Measurements from ENCODE around the gene ITLN2. TPM values are rescaled to one million over a fixed set of nuclear protein-coding genes. Genes with fewer than 3 reads are reported as not detected.

Gene ITLN2
- total RNA-seq, 5 donors from 2014 or later (not counting 1 experiment from before 2014, with no cell fraction given): not detected

- H3K9me3 ChIP-seq: no peaks in the 10 kb centered on the region
- no peak overlapping the region for H3K27ac ChIP-seq (ENCODE audit: low read length)
- POLR2A ChIA-PET: no interaction called here
- H3K4me3 ChIP-seq (ENCODE audit: control insufficient read depth in 1 of 2, extremely low read depth in 1 of 2, low read length in 1 of 2): no peak overlapping the region
- H3K27ac Mint-ChIP-seq: no peak overlapping the region
- no peak overlapping the region for H3K4me3 Mint-ChIP-seq
- no peaks in the 10 kb centered on the region for H3K36me3 ChIP-seq (ENCODE audit: control insufficient read depth in 2 of 2, extremely low read depth in 1 of 2, insufficient read depth in 1 of 2, low read length in 1 of 2)
- H3K27me3 ChIP-seq (replicated peaks in 1 of 2; ENCODE audit: control insufficient read depth in 2 of 2, extremely low read depth in 1 of 2, insufficient read depth in 2 of 2, low read length in 1 of 2): peaks cover 0 to 6% of the 10 kb centered on the region in 2 experiments
- peaks cover 7 to 8% of the 10 kb centered on the region in 2 donors for H3K27me3 Mint-ChIP-seq
- H3K36me3 Mint-ChIP-seq: no peaks in the 10 kb centered on the region
- CTCF ChIA-PET: no interaction called here
- no peaks in the 10 kb centered on the region for H3K4me1 ChIP-seq (ENCODE audit: control insufficient read depth in 1 of 2, extremely low read depth in 1 of 2, insufficient read depth in 2 of 2, low read length in 2 of 2)
- no peak for DNase-seq
- WGBS (ENCODE audit: insufficient coverage): 37% methylated on average over 6 of the region's 6 CpGs
- H3K4me1 Mint-ChIP-seq: no peaks in the 10 kb centered on the region
- no peaks in the 10 kb centered on the region for H3K9me3 Mint-ChIP-seq
- ATAC-seq (replicated peaks in 1 of 4): no peak
Observed at GRCh38 chr1:160971618-160972056, 17.0 kb upstream of the ITLN2 start.

GRCh38 chr1:160963521-160963920, 8.9 kb upstream of the ITLN2 start:
- H3K4me1 Mint-ChIP-seq: no peaks in the 10 kb centered on the region
- WGBS (ENCODE audit: insufficient coverage): no CpG with 5 or more reads among the region's 4 CpGs
- ChIA-PET POLR2A (no interaction called here), CTCF (no interaction called here)
- H3K27ac ChIP-seq (ENCODE audit: low read length): no peak overlapping the region
- no peaks in the 10 kb centered on the region for H3K36me3 ChIP-seq (ENCODE audit: control insufficient read depth in 2 of 2, extremely low read depth in 1 of 2, insufficient read depth in 1 of 2, low read length in 1 of 2)
- no peaks in the 10 kb centered on the region for H3K27me3 ChIP-seq (replicated peaks in 1 of 2; ENCODE audit: control insufficient read depth in 2 of 2, extremely low read depth in 1 of 2, insufficient read depth in 2 of 2, low read length in 1 of 2)
- H3K27ac Mint-ChIP-seq: no peak overlapping the region
- no peaks in the 10 kb centered on the region for H3K9me3 ChIP-seq
- no peaks in the 10 kb centered on the region for H3K9me3 Mint-ChIP-seq
- no peak overlapping the region for H3K4me3 ChIP-seq (ENCODE audit: control insufficient read depth in 1 of 2, extremely low read depth in 1 of 2, low read length in 1 of 2)
- ATAC-seq (replicated peaks in 1 of 4): no peak
- no peaks in the 10 kb centered on the region for H3K36me3 Mint-ChIP-seq
- DNase-seq: no peak
- no peak overlapping the region for H3K4me3 Mint-ChIP-seq
- H3K27me3 Mint-ChIP-seq: peaks cover 3% of the 10 kb centered on the region in 2 donors
- no peaks in the 10 kb centered on the region for H3K4me1 ChIP-seq (ENCODE audit: control insufficient read depth in 1 of 2, extremely low read depth in 1 of 2, insufficient read depth in 2 of 2, low read length in 2 of 2)

- POLR2A ChIA-PET: no interaction called here
- DNase-seq (no peak), ATAC-seq (replicated peaks in 1 of 4) (no peak)
- Histone ChIP-seq H3K27me3 (replicated peaks in 1 of 2; ENCODE audit: control insufficient read depth in 2 of 2, extremely low read depth in 1 of 2, insufficient read depth in 2 of 2, low read length in 1 of 2) (no peaks in the 10 kb centered on the region), H3K27ac (ENCODE audit: low read length) (no peak overlapping the region), H3K36me3 (ENCODE audit: control insufficient read depth in 2 of 2, extremely low read depth in 1 of 2, insufficient read depth in 1 of 2, low read length in 1 of 2) (no peaks in the 10 kb centered on the region), H3K4me3 (ENCODE audit: control insufficient read depth in 1 of 2, extremely low read depth in 1 of 2, low read length in 1 of 2) (no peak overlapping the region), H3K9me3 (no peaks in the 10 kb centered on the region), H3K4me1 (ENCODE audit: control insufficient read depth in 1 of 2, extremely low read depth in 1 of 2, insufficient read depth in 2 of 2, low read length in 2 of 2) (no peaks in the 10 kb centered on the region)
- no CpG with 5 or more reads among the region's 1 CpG for WGBS (ENCODE audit: insufficient coverage)
- Mint-ChIP-seq H3K9me3 (no peaks in the 10 kb centered on the region), H3K4me1 (no peaks in the 10 kb centered on the region), H3K36me3 (no peaks in the 10 kb centered on the region), H3K4me3 (no peak overlapping the region), H3K27ac (no peak overlapping the region), H3K27me3 (no peaks in the 10 kb centered on the region)
- CTCF ChIA-PET: interaction anchor here in 1 of 2 donors (0.7 kb wide), 1 partner anchor 29 kb away, joined by 3 read pairs; no protein-coding TSS in a partner anchor
Observed at GRCh38 chr1:160961419-160961818, 6.8 kb upstream of the ITLN2 start.

GRCh38 chr1:160956966-160957365, 2.4 kb upstream of the ITLN2 start:
- CTCF ChIA-PET: no interaction called here
- no peak for DNase-seq
- H3K27ac ChIP-seq (ENCODE audit: low read length): no peak overlapping the region

GRCh38 chr1:160953030-160953429, 1.6 kb downstream of the ITLN2 start:
- no peak overlapping the region for H3K27ac ChIP-seq (ENCODE audit: low read length)
- Mint-ChIP-seq H3K27me3 (no peaks in the 10 kb centered on the region), H3K4me1 (peaks cover 9 to 12% (median 10%) of the 10 kb centered on the region in 3 donors), H3K9me3 (no peaks in the 10 kb centered on the region), H3K4me3 (no peak overlapping the region), H3K27ac (no peak overlapping the region), H3K36me3 (no peaks in the 10 kb centered on the region)
- no peaks in the 10 kb centered on the region for H3K27me3 ChIP-seq (replicated peaks in 1 of 2; ENCODE audit: control insufficient read depth in 2 of 2, extremely low read depth in 1 of 2, insufficient read depth in 2 of 2, low read length in 1 of 2)
- no peak overlapping the region for H3K4me3 ChIP-seq (ENCODE audit: control insufficient read depth in 1 of 2, extremely low read depth in 1 of 2, low read length in 1 of 2)
- WGBS (ENCODE audit: insufficient coverage): 80% methylated on average over 1 of the region's 3 CpGs
- ChIA-PET CTCF (interaction anchor here (0.5 to 5.1 kb wide), 14 partner anchors 38 to 273 kb away, joined by 3 to 73 read pairs (median 6); no protein-coding TSS in a partner anchor), POLR2A (no interaction called here)
- peaks cover 0 to 16% of the 10 kb centered on the region in 2 experiments for H3K4me1 ChIP-seq (ENCODE audit: control insufficient read depth in 1 of 2, extremely low read depth in 1 of 2, insufficient read depth in 2 of 2, low read length in 2 of 2)
- H3K36me3 ChIP-seq (ENCODE audit: control insufficient read depth in 2 of 2, extremely low read depth in 1 of 2, insufficient read depth in 1 of 2, low read length in 1 of 2): no peaks in the 10 kb centered on the region
- no peaks in the 10 kb centered on the region for H3K9me3 ChIP-seq
- DNase-seq (no peak), ATAC-seq (replicated peaks in 1 of 4) (no peak)

More at GRCh38 chr1:160956966-160957365, 2.4 kb upstream of the ITLN2 start:
- POLR2A ChIA-PET: no interaction called here
- no peaks in the 10 kb centered on the region for H3K9me3 Mint-ChIP-seq
- Histone ChIP-seq H3K27me3 (replicated peaks in 1 of 2; ENCODE audit: control insufficient read depth in 2 of 2, extremely low read depth in 1 of 2, insufficient read depth in 2 of 2, low read length in 1 of 2) (no peaks in the 10 kb centered on the region), H3K4me1 (ENCODE audit: control insufficient read depth in 1 of 2, extremely low read depth in 1 of 2, insufficient read depth in 2 of 2, low read length in 2 of 2) (peaks cover 0 to 4% of the 10 kb centered on the region in 2 experiments), H3K4me3 (ENCODE audit: control insufficient read depth in 1 of 2, extremely low read depth in 1 of 2, low read length in 1 of 2) (no peak overlapping the region), H3K36me3 (ENCODE audit: control insufficient read depth in 2 of 2, extremely low read depth in 1 of 2, insufficient read depth in 1 of 2, low read length in 1 of 2) (no peaks in the 10 kb centered on the region), H3K9me3 (no peaks in the 10 kb centered on the region)
- no peak overlapping the region for H3K4me3 Mint-ChIP-seq
- no peak overlapping the region for H3K27ac Mint-ChIP-seq
- ATAC-seq (replicated peaks in 1 of 4): no peak
- H3K36me3 Mint-ChIP-seq: no peaks in the 10 kb centered on the region
- 49% methylated on average over 3 of the region's 4 CpGs for WGBS (ENCODE audit: insufficient coverage)
- no peaks in the 10 kb centered on the region for H3K27me3 Mint-ChIP-seq
- peaks cover 4 to 7% (median 6%) of the 10 kb centered on the region in 3 donors for H3K4me1 Mint-ChIP-seq

GRCh38 chr1:160952129-160952510, 2.5 kb downstream of the ITLN2 start:
- Histone ChIP-seq H3K27ac (ENCODE audit: low read length) (no peak overlapping the region), H3K27me3 (replicated peaks in 1 of 2; ENCODE audit: control insufficient read depth in 2 of 2, extremely low read depth in 1 of 2, insufficient read depth in 2 of 2, low read length in 1 of 2) (no peaks in the 10 kb centered on the region), H3K9me3 (no peaks in the 10 kb centered on the region), H3K36me3 (ENCODE audit: control insufficient read depth in 2 of 2, extremely low read depth in 1 of 2, insufficient read depth in 1 of 2, low read length in 1 of 2) (no peaks in the 10 kb centered on the region), H3K4me3 (ENCODE audit: control insufficient read depth in 1 of 2, extremely low read depth in 1 of 2, low read length in 1 of 2) (no peak overlapping the region), H3K4me1 (ENCODE audit: control insufficient read depth in 1 of 2, extremely low read depth in 1 of 2, insufficient read depth in 2 of 2, low read length in 2 of 2) (peaks cover 0 to 18% of the 10 kb centered on the region in 2 experiments)
- DNase-seq (no peak), ATAC-seq (replicated peaks in 1 of 4) (no peak)
- no peaks in the 10 kb centered on the region for H3K36me3 Mint-ChIP-seq
- H3K27ac Mint-ChIP-seq: no peak overlapping the region
- no peaks in the 10 kb centered on the region for H3K27me3 Mint-ChIP-seq
- 100% methylated on average over 1 of the region's 2 CpGs for WGBS (ENCODE audit: insufficient coverage)
- no peaks in the 10 kb centered on the region for H3K9me3 Mint-ChIP-seq
- H3K4me1 Mint-ChIP-seq: peaks cover 9 to 12% (median 10%) of the 10 kb centered on the region in 3 donors
- CTCF ChIA-PET: interaction anchor here (0.5 to 5.1 kb wide), 26 partner anchors 25 to 412 kb away, joined by 3 to 73 read pairs (median 6); partner anchors contain the start of gene LY9 (in 1 of the 2)
- H3K4me3 Mint-ChIP-seq: no peak overlapping the region
- POLR2A ChIA-PET: interaction anchor here in 1 of 2 donors (0.5 kb wide), 1 partner anchor 169 kb away, joined by 4 read pairs; no protein-coding TSS in a partner anchor
